Stimulated activated CD8-positive, alpha-beta memory T cell treated with anti-CD3 and anti-CD28 coated beads, Interleukin-2, amount 100 ng/mL, for 1 hour (primary cell): ENCODE measurements around the gene NDC80.
"Not testable (repeated sequence)": the region's sequence is repeated elsewhere in the genome, so short reads cannot be mapped to it uniquely, and the experiment has no call there.

Source experiments
- DNase-seq, 2 donors: peaks; one replicate each; pipeline ENCODE4 v3.0.0-alpha.2; 2020; ENCODE audit warnings: low read depth in 2 of 2

The NDC80 gene

GRCh38 chr18:2625217-2625616 is 53.9 kb downstream of the NDC80 start:
- DNase-seq = no peak

- DNase-seq = no peak
These were observed 56.5 kb downstream of the NDC80 start for GRCh38 chr18:2627821-2628276.

- DNase-seq = no peak
These were observed 57.6 kb downstream of the NDC80 start for GRCh38 chr18:2629003-2629402.

GRCh38 chr18:2635586-2635985 is 64.2 kb downstream of the NDC80 start:
- DNase-seq = no peak

GRCh38 chr18:2636126-2636631 is 64.8 kb downstream of the NDC80 start:
- no peak for DNase-seq

GRCh38 chr18:2641638-2642037 is 70.3 kb downstream of the NDC80 start:
- DNase-seq = no peak

GRCh38 chr18:2642771-2643170 is 71.4 kb downstream of the NDC80 start:
- no peak for DNase-seq

GRCh38 chr18:2644535-2644934 is 73.2 kb downstream of the NDC80 start:
- DNase-seq = no peak

GRCh38 chr18:2651981-2652380 is 80.6 kb downstream of the NDC80 start:
- DNase-seq = no peak

- DNase-seq = no peak
These were observed 82.1 kb downstream of the NDC80 start for GRCh38 chr18:2653467-2653866.

GRCh38 chr18:2654169-2654927 is 83.0 kb downstream of the NDC80 start:
- no peak for DNase-seq

GRCh38 chr18:2654928-2655177 is 83.5 kb downstream of the NDC80 start:
- DNase-seq = peak; percentile 66 to 73

- DNase-seq = peak; percentile 74 to 80
These were observed 84.0 kb downstream of the NDC80 start, which contains the start of gene SMCHD1 for GRCh38 chr18:2655178-2655953. SMCHD1 (plus strand) TSS chr18:2655726; CDS start chr18:2656076, 350 bp downstream.

- DNase-seq = no peak
These were observed 84.5 kb downstream of the NDC80 start for GRCh38 chr18:2655954-2656236.

GRCh38 chr18:2656237-2656980 is 85.1 kb downstream of the NDC80 start:
- DNase-seq = no peak

- DNase-seq = no peak
These were observed 85.7 kb downstream of the NDC80 start for GRCh38 chr18:2656981-2657512.

- no peak for DNase-seq
These were observed 86.6 kb downstream of the NDC80 start for GRCh38 chr18:2657788-2658458.

GRCh38 chr18:2660849-2661248 is 89.5 kb downstream of the NDC80 start:
- not testable (repeated sequence) for DNase-seq

- not testable (repeated sequence) for DNase-seq
These were observed 90.9 kb downstream of the NDC80 start for GRCh38 chr18:2662288-2662687.

GRCh38 chr18:2662990-2663389 is 91.6 kb downstream of the NDC80 start:
- DNase-seq = no peak
